ENCODE data around the gene ZFYVE19. TPM values are rescaled to one million over a fixed set of nuclear protein-coding genes. Genes with fewer than 3 reads are reported as not detected.

Gene ZFYVE19
- total and polyA plus RNA-seq, 2 experiments from 2014 or later: 8.5 to 22.7 TPM

GRCh38 chr15:40796041-40796440 is 10.8 kb upstream of the ZFYVE19 start:
- H3K4me1 ChIP-seq (ENCODE audit: insufficient read depth): peaks cover 50% of the 10 kb centered on the region
- Mint-ChIP-seq H3K36me3 (ENCODE audit: low read depth) (peaks cover 14% of the 10 kb centered on the region; the same call in 2 of the 3 replicates), H3K27me3 (ENCODE audit: insufficient read depth, low read depth, poor library complexity) (peaks cover 8% of the 10 kb centered on the region), H3K27ac (peak overlapping the region; percentile 47; the same call in 1 of the 2 replicates), H3K4me1 (peaks cover 46% of the 10 kb centered on the region), H3K4me3 (no peak overlapping the region; the same call in 2 of the 3 replicates), H3K9me3 (no peaks in the 10 kb centered on the region)
- H2AFZ ChIP-seq: no peak overlapping the region
- H3K4me3 ChIP-seq: no peak overlapping the region
- ATAC-seq (no peak), DNase-seq (ENCODE audit: low spot score) (no peak)
- peaks cover 3% of the 10 kb centered on the region; the same call in 1 of the 2 replicates for H3F3A ChIP-seq (replicated peaks; ENCODE audit: low read depth)
- H3K27me3 ChIP-seq (ENCODE audit: insufficient read depth): no peaks in the 10 kb centered on the region
- H3K4me2 ChIP-seq: peak overlapping the region; percentile 64
- 0 out of 2 replicates have a peak, but pooled peaks cover 1% of the 10 kb centered on the region for H4K20me1 ChIP-seq (replicated peaks; ENCODE audit: insufficient read depth)
- TF ChIP-seq CTCF (conservative IDR thresholded peaks at IDR 0.05; ENCODE audit: low read depth in 2 of 2) (no peak), EZH2 (IDR thresholded peaks at IDR 0.05; ENCODE audit: low read depth, unreplicated experiment) (no peak), NANOG (IDR thresholded peaks at IDR 0.05; ENCODE audit: borderline replicate concordance) (no peak), CREB1 (CRISPR knock-in tag; IDR thresholded peaks at IDR 0.05; ENCODE audit: low read depth) (no peak), JUNB (IDR thresholded peaks at IDR 0.05; ENCODE audit: unreplicated experiment) (no peak), ZNF114 (CRISPR knock-in tag; IDR thresholded peaks at IDR 0.05) (no peak), STAT1 (IDR thresholded peaks at IDR 0.05; ENCODE audit: unreplicated experiment) (no peak), ZNF462 (CRISPR knock-in tag; IDR thresholded peaks at IDR 0.05) (no peak), POLR2AphosphoS5 (IDR thresholded peaks at IDR 0.05; ENCODE audit: low read depth) (no peak), ZNF331 (CRISPR knock-in tag; IDR thresholded peaks at IDR 0.05; ENCODE audit: low read depth) (no peak)
- TF ChIP-seq, protein P1, sequence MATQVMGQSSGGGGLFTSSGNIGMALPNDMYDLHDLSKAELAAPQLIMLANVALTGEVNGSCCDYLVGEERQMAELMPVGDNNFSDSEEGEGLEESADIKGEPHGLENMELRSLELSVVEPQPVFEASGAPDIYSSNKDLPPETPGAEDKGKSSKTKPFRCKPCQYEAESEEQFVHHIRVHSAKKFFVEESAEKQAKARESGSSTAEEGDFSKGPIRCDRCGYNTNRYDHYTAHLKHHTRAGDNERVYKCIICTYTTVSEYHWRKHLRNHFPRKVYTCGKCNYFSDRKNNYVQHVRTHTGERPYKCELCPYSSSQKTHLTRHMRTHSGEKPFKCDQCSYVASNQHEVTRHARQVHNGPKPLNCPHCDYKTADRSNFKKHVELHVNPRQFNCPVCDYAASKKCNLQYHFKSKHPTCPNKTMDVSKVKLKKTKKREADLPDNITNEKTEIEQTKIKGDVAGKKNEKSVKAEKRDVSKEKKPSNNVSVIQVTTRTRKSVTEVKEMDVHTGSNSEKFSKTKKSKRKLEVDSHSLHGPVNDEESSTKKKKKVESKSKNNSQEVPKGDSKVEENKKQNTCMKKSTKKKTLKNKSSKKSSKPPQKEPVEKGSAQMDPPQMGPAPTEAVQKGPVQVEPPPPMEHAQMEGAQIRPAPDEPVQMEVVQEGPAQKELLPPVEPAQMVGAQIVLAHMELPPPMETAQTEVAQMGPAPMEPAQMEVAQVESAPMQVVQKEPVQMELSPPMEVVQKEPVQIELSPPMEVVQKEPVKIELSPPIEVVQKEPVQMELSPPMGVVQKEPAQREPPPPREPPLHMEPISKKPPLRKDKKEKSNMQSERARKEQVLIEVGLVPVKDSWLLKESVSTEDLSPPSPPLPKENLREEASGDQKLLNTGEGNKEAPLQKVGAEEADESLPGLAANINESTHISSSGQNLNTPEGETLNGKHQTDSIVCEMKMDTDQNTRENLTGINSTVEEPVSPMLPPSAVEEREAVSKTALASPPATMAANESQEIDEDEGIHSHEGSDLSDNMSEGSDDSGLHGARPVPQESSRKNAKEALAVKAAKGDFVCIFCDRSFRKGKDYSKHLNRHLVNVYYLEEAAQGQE (IDR thresholded peaks at IDR 0.05; ENCODE audit: unreplicated experiment): no peak
- peaks cover 46% of the 10 kb centered on the region for H3K79me2 ChIP-seq (replicated peaks; ENCODE audit: insufficient read depth)
- no peaks in the 10 kb centered on the region for H3K9me2 ChIP-seq (ENCODE audit: insufficient read depth)
- no peaks in the 10 kb centered on the region for H3K36me3 ChIP-seq (ENCODE audit: insufficient read depth)
- H3K27ac ChIP-seq (ENCODE audit: low read depth): peak overlapping the region; percentile 43; the same call in 1 of the 2 replicates
